Trophoblast cell (in vitro differentiated cells and primary cell): ENCODE results near the gene TRIM38.

Experiments used
- DNase-seq, 2 donors: peaks; one replicate each; pipeline ENCODE4 v3.0.0-alpha.2; 2016
- H2AFZ ChIP-seq: 2 replicates; pipeline ENCODE4 v1.6.1; 2013; ENCODE audit warnings: low read length, moderate library complexity, mild to moderate bottlenecking; ENCODE audit not compliant: insufficient read depth, poor library complexity
- H2AK5ac ChIP-seq: 2 replicates; pipeline ENCODE4 v1.6.1; 2013; ENCODE audit warnings: mild to moderate bottlenecking, low read length
- H2BK120ac ChIP-seq: 2 replicates; pipeline ENCODE4 v1.6.1; 2013; ENCODE audit warnings: low read length, mild to moderate bottlenecking, moderate library complexity; ENCODE audit not compliant: insufficient read depth, poor library complexity
- H2BK12ac ChIP-seq: 2 replicates; pipeline ENCODE4 v1.6.1; 2013; ENCODE audit warnings: mild to moderate bottlenecking, low read length, moderate library complexity
- H2BK5ac ChIP-seq: 2 replicates; pipeline ENCODE4 v1.6.1; 2013; ENCODE audit warnings: low read length, low read depth, moderate library complexity, mild to moderate bottlenecking; ENCODE audit not compliant: poor library complexity
- H3K14ac ChIP-seq: 2 replicates; pipeline ENCODE4 v1.6.1; 2013; ENCODE audit warnings: mild to moderate bottlenecking, low read length
- H3K18ac ChIP-seq: 2 replicates; pipeline ENCODE4 v1.6.1; 2013; ENCODE audit warnings: mild to moderate bottlenecking, low read length
- H3K23ac ChIP-seq: 2 replicates; pipeline ENCODE4 v1.6.1; 2013; ENCODE audit warnings: low read length
- H3K27ac ChIP-seq: 2 replicates; pipeline ENCODE4 v1.5.1; 2013; ENCODE audit warnings: low read depth, mild to moderate bottlenecking, inconsistent platforms, low read length, moderate library complexity
- H3K27me3 ChIP-seq: 2 replicates; pipeline ENCODE4 v1.6.1; 2013; ENCODE audit warnings: inconsistent platforms, mild to moderate bottlenecking, low read length, moderate library complexity; ENCODE audit not compliant: insufficient read depth
- H3K36me3 ChIP-seq, 2 experiments: 1 replicate in 1 of 2; 2 replicates in 1 of 2; pipeline ENCODE4 v1.6.1; 2013; ENCODE audit warnings: low read length in 2 of 2, mild to moderate bottlenecking in 2 of 2, moderate library complexity in 1 of 2; ENCODE audit not compliant: insufficient read depth in 2 of 2, control insufficient read depth in 1 of 2
- H3K4ac ChIP-seq: 2 replicates; pipeline ENCODE4 v1.6.1; 2013; ENCODE audit warnings: low read depth, mild to moderate bottlenecking, low read length, moderate library complexity
- H3K4me1 ChIP-seq, 2 experiments: 1 replicate in 1 of 2; 2 replicates in 1 of 2; pipeline ENCODE4 v1.6.1; 2013; ENCODE audit warnings: low read length in 2 of 2, mild to moderate bottlenecking in 2 of 2, moderate library complexity in 1 of 2; ENCODE audit not compliant: insufficient read depth in 2 of 2, control insufficient read depth in 1 of 2
- H3K4me2 ChIP-seq: 2 replicates; pipeline ENCODE4 v1.6.1; 2013; ENCODE audit warnings: inconsistent platforms, mild to moderate bottlenecking, low read length, moderate library complexity
- H3K4me3 ChIP-seq: 2 replicates; pipeline ENCODE4 v1.5.1; 2013; ENCODE audit warnings: mild to moderate bottlenecking, low read depth, low read length, inconsistent platforms
- H3K79me1 ChIP-seq: one replicate; pipeline ENCODE4 v1.6.1; 2013; ENCODE audit warnings: low read length
- H3K79me2 ChIP-seq: 2 replicates; pipeline ENCODE4 v1.6.1; 2013; ENCODE audit warnings: low read length, mild to moderate bottlenecking; ENCODE audit not compliant: control insufficient read depth, insufficient read depth, poor library complexity
- H3K9ac ChIP-seq: 2 replicates; pipeline ENCODE4 v1.6.1; 2013; ENCODE audit warnings: mild to moderate bottlenecking, low read length
- H3K9me3 ChIP-seq: 2 replicates; pipeline ENCODE4 v1.6.1; 2013; ENCODE audit warnings: low read depth, mild to moderate bottlenecking, control low read depth, inconsistent platforms, low read length; ENCODE audit not compliant: insufficient read depth
- H4K12ac ChIP-seq: 2 replicates; pipeline ENCODE4 v1.6.1; 2013; ENCODE audit warnings: low read depth, mild to moderate bottlenecking, low read length, moderate library complexity
- H4K8ac ChIP-seq: 2 replicates; pipeline ENCODE4 v1.6.1; 2013; ENCODE audit warnings: low read depth, mild to moderate bottlenecking, low read length, moderate library complexity
- H4K91ac ChIP-seq: one replicate; pipeline ENCODE4 v1.6.1; 2013; ENCODE audit warnings: low read depth, mild to moderate bottlenecking, low read length, moderate library complexity
- WGBS: extraction: QIAGEN DNeasy Blood & Tissue Kit; methylation state at CpG from one replicate; pipeline ENCODE4 v1.1.7; 2013; ENCODE audit warnings: missing lambda C conversion rate; ENCODE audit not compliant: insufficient read length, insufficient coverage; ENCODE audit errors: extremely low coverage; 5-methylcytosine and 5-hydroxymethylcytosine counted together

TRIM38 gene

GRCh38 chr6:25934735-25935313 is 27.8 kb upstream of the TRIM38 start:
- Histone ChIP-seq H3K36me3 (no peaks in the 10 kb centered on the region), H3K18ac (no peak overlapping the region), H3K27me3 (no peaks in the 10 kb centered on the region), H2BK120ac (no peak overlapping the region), H4K12ac (no peak overlapping the region), H3K9ac (no peak overlapping the region), H4K91ac (no peak overlapping the region), H3K23ac (no peak overlapping the region), H3K4me2 (no peak overlapping the region), H2AK5ac (no peak overlapping the region), H3K9me3 (no peaks in the 10 kb centered on the region), H3K4me1 (no peaks in the 10 kb centered on the region), H3K79me1 (no peaks in the 10 kb centered on the region), H3K4me3 (no peak overlapping the region), H3K27ac (no peak overlapping the region), H3K14ac (no peak overlapping the region), H2BK12ac (no peak overlapping the region), H3K79me2 (no peaks in the 10 kb centered on the region), H2BK5ac (no peak overlapping the region), H3K4ac (no peak overlapping the region), H4K8ac (no peak overlapping the region), H2AFZ (no peak overlapping the region)
- whole genome bisulfite sequencing, result no CpG with 5 or more reads among the region's 3 CpGs
- DNase-seq, result no peak

DNA sequence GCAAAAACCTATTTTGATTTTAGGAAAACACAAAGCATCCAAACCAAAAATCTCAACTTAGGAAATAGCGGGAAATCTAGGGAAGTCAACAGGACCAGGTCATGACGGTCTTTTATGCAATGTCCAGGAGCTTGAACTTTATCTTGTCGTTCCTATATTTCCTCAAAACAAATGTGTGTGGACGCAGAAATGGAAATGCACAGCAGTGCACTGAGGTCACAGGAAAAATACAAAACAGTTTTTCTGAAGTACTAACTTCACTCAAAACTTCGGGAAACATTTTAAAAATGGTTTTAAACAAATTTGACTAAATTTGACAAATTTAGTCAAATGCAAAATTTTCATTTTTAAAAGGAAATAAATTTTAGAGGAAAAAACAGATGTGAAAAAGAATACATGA is 26.6 kb upstream of the TRIM38 start:
- WGBS, result no CpG with 5 or more reads among the region's 5 CpGs
- Histone ChIP-seq H3K4me1 (no peaks in the 10 kb centered on the region), H2BK12ac (no peak overlapping the region)

DNA sequence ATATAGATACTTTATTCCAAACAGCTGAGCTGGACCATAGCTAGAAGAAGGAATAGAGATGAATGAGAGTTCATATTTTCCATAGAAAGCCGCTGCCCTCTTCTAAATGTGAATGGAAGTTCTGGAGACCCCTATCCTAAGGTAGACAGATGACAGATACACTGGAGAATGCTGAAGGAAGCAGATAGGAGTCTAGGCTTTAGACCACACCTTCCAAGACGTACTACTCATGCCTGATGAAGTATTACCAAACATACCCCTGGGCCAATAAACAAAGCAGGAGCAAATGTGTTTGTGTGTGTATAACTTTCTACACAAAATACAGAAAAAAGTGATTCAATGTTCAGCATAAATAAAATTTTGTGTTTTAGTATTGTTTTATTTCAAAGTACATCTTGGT is 23.0 kb upstream of the TRIM38 start:
- H4K8ac ChIP-seq, result no peak overlapping the region
- no peak overlapping the region for H2BK120ac ChIP-seq
- H3K4me2 ChIP-seq, result no peak overlapping the region
- DNase-seq, result peak; percentile 44 to 71
- no peak overlapping the region for H2AFZ ChIP-seq
- H2BK12ac ChIP-seq, result no peak overlapping the region
- H3K4ac ChIP-seq, result no peak overlapping the region
- no CpG with 5 or more reads among the region's 2 CpGs for WGBS
- no peak overlapping the region for H3K4me3 ChIP-seq
- no peak overlapping the region for H2AK5ac ChIP-seq
- H3K9ac ChIP-seq, result no peak overlapping the region
- H3K14ac ChIP-seq, result no peak overlapping the region
- no peak overlapping the region for H4K12ac ChIP-seq
- H3K79me1 ChIP-seq, result no peaks in the 10 kb centered on the region
- H3K27ac ChIP-seq, result no peak overlapping the region
- H3K23ac ChIP-seq, result no peak overlapping the region
- H3K79me2 ChIP-seq, result no peaks in the 10 kb centered on the region
- H3K4me1 ChIP-seq, result no peaks in the 10 kb centered on the region
- H2BK5ac ChIP-seq, result no peak overlapping the region
- H3K36me3 ChIP-seq, result no peaks in the 10 kb centered on the region
- H3K9me3 ChIP-seq, result no peaks in the 10 kb centered on the region
- no peak overlapping the region for H4K91ac ChIP-seq
- no peak overlapping the region for H3K18ac ChIP-seq
- no peaks in the 10 kb centered on the region for H3K27me3 ChIP-seq

More for the DNA sequence above, 26.6 kb upstream of the TRIM38 start:
- Histone ChIP-seq H3K36me3 (no peaks in the 10 kb centered on the region), H4K12ac (no peak overlapping the region), H2AK5ac (no peak overlapping the region), H4K91ac (no peak overlapping the region), H3K9ac (no peak overlapping the region), H3K27me3 (no peaks in the 10 kb centered on the region), H3K4me3 (no peak overlapping the region), H2AFZ (no peak overlapping the region), H3K23ac (no peak overlapping the region), H4K8ac (no peak overlapping the region), H3K14ac (no peak overlapping the region), H3K9me3 (no peaks in the 10 kb centered on the region), H3K4me2 (no peak overlapping the region), H2BK120ac (no peak overlapping the region), H3K18ac (no peak overlapping the region), H3K79me2 (no peaks in the 10 kb centered on the region), H3K79me1 (no peaks in the 10 kb centered on the region), H3K27ac (no peak overlapping the region), H2BK5ac (no peak overlapping the region), H3K4ac (no peak overlapping the region)
- DNase-seq, result no peak

GRCh38 chr6:25942561-25943147 is 19.9 kb upstream of the TRIM38 start:
- Histone ChIP-seq H3K79me2 (no peaks in the 10 kb centered on the region), H2BK12ac (no peak overlapping the region), H3K27me3 (no peaks in the 10 kb centered on the region), H4K12ac (no peak overlapping the region), H3K79me1 (no peaks in the 10 kb centered on the region), H2AK5ac (no peak overlapping the region), H2BK120ac (no peak overlapping the region), H3K9me3 (no peaks in the 10 kb centered on the region), H3K23ac (no peak overlapping the region), H2AFZ (no peak overlapping the region), H4K91ac (no peak overlapping the region), H3K27ac (no peak overlapping the region), H3K4me3 (no peak overlapping the region), H3K4me1 (no peaks in the 10 kb centered on the region), H3K4ac (no peak overlapping the region), H2BK5ac (no peak overlapping the region), H3K18ac (no peak overlapping the region), H3K4me2 (no peak overlapping the region), H4K8ac (no peak overlapping the region), H3K36me3 (no peaks in the 10 kb centered on the region), H3K9ac (no peak overlapping the region), H3K14ac (no peak overlapping the region)
- WGBS, result no CpG with 5 or more reads among the region's 3 CpGs
- DNase-seq, result peak in 1 of 2 donors; percentile 36
